ENCODE results near the gene ANKRD62. TPM values are rescaled to one million over a fixed set of nuclear protein-coding genes. Genes with fewer than 3 reads are reported as not detected.

ANKRD62 gene
- not detected for total RNA-seq

DNA sequence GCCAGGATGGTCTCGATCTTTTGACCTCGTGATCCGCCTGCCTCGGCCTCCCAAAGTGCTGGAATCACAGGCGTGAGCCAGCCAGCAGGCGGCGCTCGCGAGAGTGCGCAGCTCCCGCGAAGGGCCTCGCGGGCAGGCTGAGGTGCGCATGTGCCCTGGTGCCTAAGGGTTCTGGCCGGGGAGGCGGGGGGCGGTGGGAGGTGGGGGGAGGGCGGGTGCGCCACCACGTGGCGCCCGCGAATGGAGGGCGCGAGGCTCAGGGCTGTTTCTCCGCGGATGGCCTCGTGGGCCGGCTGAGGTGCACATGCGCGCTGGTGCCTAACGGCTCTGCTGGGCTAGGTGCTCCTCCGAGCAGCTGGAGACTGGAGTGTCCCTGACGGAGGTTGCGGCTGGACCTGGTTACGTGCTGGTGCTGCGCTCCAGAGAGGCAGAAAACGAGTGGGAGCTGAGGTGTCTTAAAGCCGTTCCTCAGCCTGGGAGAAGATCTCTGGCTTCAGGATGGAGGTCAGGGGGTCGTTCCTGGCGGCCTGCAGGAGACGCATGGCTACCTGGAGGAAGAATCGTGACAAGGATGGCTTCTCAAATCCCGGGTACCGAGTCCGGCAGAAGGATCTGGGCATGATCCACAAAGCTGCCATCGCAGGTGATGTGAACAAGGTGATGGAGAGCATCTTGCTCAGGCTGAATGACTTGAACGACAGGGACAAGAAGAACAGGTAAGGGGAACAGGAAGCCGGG lies at the start of gene ANKRD62:
Gene ANKRD62 (plus strand): TSS at position 324 of the 738 bp plus-strand sequence. CDS start 175 bp downstream, at position 499.
- intact Hi-C loops (cut with DNase I; ENCODE audit: low total_unique reads): no loop called here

DNA sequence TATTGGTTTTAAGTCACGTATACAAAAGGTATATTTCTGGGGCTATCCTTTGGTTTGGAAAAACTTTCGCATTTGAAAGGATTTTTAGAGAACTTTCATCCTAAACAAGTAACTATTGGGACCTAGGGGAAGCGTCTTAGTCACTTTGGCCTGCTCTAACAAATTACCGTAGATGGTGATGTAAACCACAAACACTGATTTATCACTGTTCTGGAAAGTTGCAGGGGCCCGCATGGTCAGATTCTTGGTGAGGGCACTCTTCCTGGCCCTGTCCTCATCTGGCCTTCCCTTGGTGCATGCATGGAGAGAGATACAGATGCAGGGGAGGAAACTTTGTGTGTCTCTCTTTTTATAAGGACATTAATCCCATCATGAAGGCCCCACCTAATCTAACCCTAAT lies 49.1 kb upstream of the ANKRD62 start:
- no peak overlapping the region for H3K27ac ChIP-seq
- no peak for DNase-seq (ENCODE audit: low spot score in 2 of 2)
- no peaks in the 10 kb centered on the region for H3K9me3 ChIP-seq
- H3K4me1 ChIP-seq: no peaks in the 10 kb centered on the region
- no peak overlapping the region for H3K4me3 ChIP-seq
- H3K27me3 ChIP-seq: no peaks in the 10 kb centered on the region
- no peaks in the 10 kb centered on the region for H3K36me3 ChIP-seq
- TF ChIP-seq CTCF (IDR thresholded peaks at IDR 0.05) (no peak), POLR2A (IDR thresholded peaks at IDR 0.05) (no peak), POLR2AphosphoS5 (IDR thresholded peaks at IDR 0.05) (no peak)
- intact Hi-C loops (cut with DNase I; ENCODE audit: low total_unique reads): no loop called here

More for the DNA sequence above, at the start of gene ANKRD62:
- no peak within 1 kb of the TSS for H3K27ac ChIP-seq
- H3K27me3 ChIP-seq: no peaks in the 10 kb centered on the region
- H3K4me3 ChIP-seq: no peak within 1 kb of the TSS
- no peaks in the 10 kb centered on the region for H3K4me1 ChIP-seq
- H3K9me3 ChIP-seq: no peaks in the 10 kb centered on the region
- H3K36me3 ChIP-seq: no peaks in the 10 kb centered on the region
- DNase-seq (ENCODE audit: low spot score in 2 of 2): no peak
- TF ChIP-seq CTCF (IDR thresholded peaks at IDR 0.05) (no peak), POLR2A (IDR thresholded peaks at IDR 0.05) (no peak), POLR2AphosphoS5 (IDR thresholded peaks at IDR 0.05) (no peak)

DNA sequence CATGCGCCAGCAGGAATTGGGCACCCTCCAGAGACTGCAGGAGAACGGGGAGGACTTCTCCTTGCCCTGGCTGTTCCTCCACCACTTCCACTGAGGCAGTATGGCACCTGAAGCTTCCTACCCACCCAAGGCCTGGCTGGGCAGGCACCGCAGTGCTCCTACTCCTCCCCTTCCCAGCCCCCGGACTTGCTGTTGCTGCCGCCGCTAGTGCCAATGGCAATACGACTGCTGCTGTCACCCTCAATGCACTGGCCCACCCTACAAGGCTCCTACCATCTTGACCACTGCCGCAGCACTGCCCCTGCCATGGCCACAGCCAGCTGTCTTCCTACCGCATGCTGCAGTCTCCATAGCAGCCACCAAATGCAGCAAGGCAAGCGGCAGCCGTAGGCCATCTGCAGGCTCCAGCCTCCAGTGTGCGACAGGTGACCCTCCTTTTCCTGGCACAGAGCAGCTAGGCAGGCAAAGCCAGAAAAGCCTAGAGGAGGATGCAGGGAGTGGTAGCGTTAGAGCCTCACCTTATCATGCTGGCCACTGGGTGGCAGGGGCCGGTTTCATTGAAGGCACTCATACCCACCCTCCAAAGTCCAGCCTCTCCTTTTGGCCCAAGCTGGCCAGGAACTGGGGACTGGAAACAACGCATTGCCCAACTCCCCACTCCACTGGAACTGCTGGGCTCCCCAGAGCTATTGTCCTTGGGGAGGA lies 47.4 kb upstream of the ANKRD62 start:
- Histone ChIP-seq H3K4me3 (no peak overlapping the region), H3K9me3 (no peaks in the 10 kb centered on the region), H3K4me1 (no peaks in the 10 kb centered on the region), H3K27ac (no peak overlapping the region), H3K27me3 (no peaks in the 10 kb centered on the region), H3K36me3 (no peaks in the 10 kb centered on the region)
- no peak for TF ChIP-seq POLR2AphosphoS5 (IDR thresholded peaks at IDR 0.05)
- no peak for TF ChIP-seq CTCF (IDR thresholded peaks at IDR 0.05)
- TF ChIP-seq POLR2A (IDR thresholded peaks at IDR 0.05): no peak
- intact Hi-C loops (cut with DNase I; ENCODE audit: low total_unique reads): no loop called here
- no peak for DNase-seq (ENCODE audit: low spot score in 2 of 2)

DNA sequence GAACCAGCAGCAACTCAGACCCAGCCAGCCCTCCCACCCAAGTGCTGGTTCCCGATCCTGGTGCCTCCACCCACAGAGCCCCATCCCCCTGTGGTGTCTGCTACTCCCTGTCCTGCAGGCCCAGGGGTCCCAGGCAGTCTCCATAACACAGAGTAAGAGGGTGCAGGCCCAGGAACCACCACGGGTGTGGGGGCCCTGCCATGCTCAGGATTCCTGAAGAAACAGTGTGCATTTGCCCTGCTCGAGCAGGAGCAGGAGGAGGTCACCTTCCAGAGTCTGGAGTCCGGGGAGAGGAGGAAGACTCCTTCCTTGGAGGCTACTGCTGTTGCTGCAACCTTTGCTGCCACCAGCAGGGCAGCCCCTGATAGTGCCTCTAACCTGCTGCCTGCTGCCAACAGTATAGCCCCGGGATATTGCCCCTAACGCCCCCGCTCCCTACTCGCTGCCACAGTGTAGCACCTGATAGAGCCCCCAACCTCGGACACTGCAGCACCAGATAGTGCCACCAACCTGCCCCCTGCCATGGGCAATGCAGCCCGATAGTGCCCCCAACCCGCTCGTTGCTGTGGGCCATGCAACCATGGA lies 46.8 kb upstream of the ANKRD62 start:
- H3K36me3 ChIP-seq: no peaks in the 10 kb centered on the region
- H3K27ac ChIP-seq: no peak overlapping the region
- DNase-seq (ENCODE audit: low spot score in 2 of 2): no peak
- H3K9me3 ChIP-seq: no peaks in the 10 kb centered on the region
- H3K27me3 ChIP-seq: no peaks in the 10 kb centered on the region
- TF ChIP-seq POLR2A (IDR thresholded peaks at IDR 0.05) (no peak), POLR2AphosphoS5 (IDR thresholded peaks at IDR 0.05) (no peak), CTCF (IDR thresholded peaks at IDR 0.05) (no peak)
- no peaks in the 10 kb centered on the region for H3K4me1 ChIP-seq
- intact Hi-C loops (cut with DNase I; ENCODE audit: low total_unique reads): no loop called here
- H3K4me3 ChIP-seq: no peak overlapping the region

Data from breast epithelium (tissue), 4 donors.